SW 1271 (cell line): Measurements from ENCODE around the gene CUL1.

Experiments
- DNase-seq, 2 experiments: peaks; one replicate each; lab custom pipeline; 2025; lab: John Stamatoyannopoulos, UW

Gene CUL1

GRCh38 chr7:148761499-148762278, 63.0 kb downstream of the CUL1 start:
- DNase-seq = no peak

GRCh38 chr7:148763622-148764021, 64.9 kb downstream of the CUL1 start:
- no peak for DNase-seq

GRCh38 chr7:148770004-148770403, 71.3 kb downstream of the CUL1 start:
- no peak for DNase-seq

GRCh38 chr7:148772297-148773089, 73.8 kb downstream of the CUL1 start:
- peak; percentile 75 to 89 for DNase-seq

- DNase-seq = no peak
These were observed 74.6 kb downstream of the CUL1 start for GRCh38 chr7:148773334-148773733.

- DNase-seq = no peak
These were observed 75.8 kb downstream of the CUL1 start for GRCh38 chr7:148774471-148774870.

- DNase-seq = no peak
These were observed 84.2 kb downstream of the CUL1 start for GRCh38 chr7:148782757-148783456.

GRCh38 chr7:148783801-148784527, 85.3 kb downstream of the CUL1 start:
- no peak for DNase-seq

- no peak for DNase-seq
These were observed 89.0 kb downstream of the CUL1 start for GRCh38 chr7:148787571-148788295.

GRCh38 chr7:148789220-148789619, 90.5 kb downstream of the CUL1 start:
- no peak for DNase-seq

GRCh38 chr7:148790131-148790726, 91.5 kb downstream of the CUL1 start:
- no peak for DNase-seq

GRCh38 chr7:148790850-148791249, 92.1 kb downstream of the CUL1 start:
- no peak for DNase-seq

- DNase-seq = no peak
These were observed 92.8 kb downstream of the CUL1 start for GRCh38 chr7:148791546-148791945.

- no peak for DNase-seq
These were observed 94.9 kb downstream of the CUL1 start for GRCh38 chr7:148793590-148793989.

GRCh38 chr7:148794476-148794875, 95.8 kb downstream of the CUL1 start:
- DNase-seq = no peak

GRCh38 chr7:148796841-148797240, 98.1 kb downstream of the CUL1 start:
- no peak for DNase-seq

- no peak for DNase-seq
These were observed 101.3 kb downstream of the CUL1 start for GRCh38 chr7:148799893-148800555.

GRCh38 chr7:148800677-148801076, 102.0 kb downstream of the CUL1 start:
- no peak for DNase-seq

- no peak for DNase-seq
These were observed 103.4 kb downstream of the CUL1 start for GRCh38 chr7:148802101-148802493.

- no peak for DNase-seq
These were observed 104.4 kb downstream of the CUL1 start for GRCh38 chr7:148803094-148803493.
